ENCODE data around the gene SOX18. TPM values are rescaled to one million over a fixed set of nuclear protein-coding genes. Genes with fewer than 3 reads are reported as not detected.

Gene SOX18
- total and polyA plus RNA-seq, 10 donors = 7.3 to 63.1 (median 23.9) TPM

DNA sequence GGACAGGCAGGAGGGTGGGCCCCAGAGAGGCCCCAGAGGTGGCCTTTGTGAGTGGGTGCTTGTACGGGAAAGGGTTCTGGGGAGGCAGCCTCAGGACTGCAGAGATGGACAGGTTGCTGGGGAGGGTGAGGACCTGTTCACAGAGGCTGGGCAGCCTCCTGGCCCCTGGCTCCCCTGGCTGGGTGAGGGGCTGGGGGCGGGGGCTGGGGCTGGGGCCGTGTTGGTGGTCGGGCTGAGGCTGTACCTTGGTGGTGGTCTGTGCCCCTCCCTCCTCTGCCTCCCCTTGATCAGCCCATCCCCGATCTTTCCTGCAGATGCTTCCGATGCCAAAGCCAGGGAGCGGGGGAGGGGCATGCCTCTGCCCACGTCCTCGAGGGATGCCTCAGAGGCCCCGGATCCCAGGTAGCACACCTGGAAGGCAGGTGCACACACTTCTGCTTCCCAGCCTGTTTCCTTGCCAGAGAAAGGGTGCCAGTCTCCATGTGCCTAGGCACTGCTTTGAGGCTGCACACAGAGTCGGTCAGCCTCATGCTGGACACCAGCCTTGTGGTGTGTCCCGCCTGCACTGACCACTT is 18.4 kb upstream of the SOX18 start:
- no peaks in the 10 kb centered on the region for H3K9me3 ChIP-seq
- 60 to 100% (median 62%) methylated on average over 1 to 12 of the region's 12 CpGs for WGBS, 5 donors
- TF ChIP-seq POLR2A (IDR thresholded peaks at IDR 0.05) = no peak
- TF ChIP-seq, protein P1, sequence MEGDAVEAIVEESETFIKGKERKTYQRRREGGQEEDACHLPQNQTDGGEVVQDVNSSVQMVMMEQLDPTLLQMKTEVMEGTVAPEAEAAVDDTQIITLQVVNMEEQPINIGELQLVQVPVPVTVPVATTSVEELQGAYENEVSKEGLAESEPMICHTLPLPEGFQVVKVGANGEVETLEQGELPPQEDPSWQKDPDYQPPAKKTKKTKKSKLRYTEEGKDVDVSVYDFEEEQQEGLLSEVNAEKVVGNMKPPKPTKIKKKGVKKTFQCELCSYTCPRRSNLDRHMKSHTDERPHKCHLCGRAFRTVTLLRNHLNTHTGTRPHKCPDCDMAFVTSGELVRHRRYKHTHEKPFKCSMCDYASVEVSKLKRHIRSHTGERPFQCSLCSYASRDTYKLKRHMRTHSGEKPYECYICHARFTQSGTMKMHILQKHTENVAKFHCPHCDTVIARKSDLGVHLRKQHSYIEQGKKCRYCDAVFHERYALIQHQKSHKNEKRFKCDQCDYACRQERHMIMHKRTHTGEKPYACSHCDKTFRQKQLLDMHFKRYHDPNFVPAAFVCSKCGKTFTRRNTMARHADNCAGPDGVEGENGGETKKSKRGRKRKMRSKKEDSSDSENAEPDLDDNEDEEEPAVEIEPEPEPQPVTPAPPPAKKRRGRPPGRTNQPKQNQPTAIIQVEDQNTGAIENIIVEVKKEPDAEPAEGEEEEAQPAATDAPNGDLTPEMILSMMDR (IDR thresholded peaks at IDR 0.05 in 8 of 11, conservative IDR thresholded peaks at IDR 0.05 in 3 of 11) = no peak
- no peak for TF ChIP-seq POLR2AphosphoS5 (IDR thresholded peaks at IDR 0.05)
- H3K4me3 ChIP-seq = no peak overlapping the region
- H3K36me3 ChIP-seq = peaks cover 0 to 20% (median 13%) of the 10 kb centered on the region in 6 donors
- no peaks in the 10 kb centered on the region for H3K27me3 ChIP-seq (replicated peaks in 1 of 7)
- peak overlapping the region in 1 of 8 donors; percentile 39 for H3K27ac ChIP-seq
- peaks cover 28 to 97% (median 87%) of the 10 kb centered on the region in 6 donors for H3K4me1 ChIP-seq
- intact Hi-C loops (cut with DNase I; ENCODE audit: low total_unique reads) = no loop called here
- DNase-seq = no peak

DNA sequence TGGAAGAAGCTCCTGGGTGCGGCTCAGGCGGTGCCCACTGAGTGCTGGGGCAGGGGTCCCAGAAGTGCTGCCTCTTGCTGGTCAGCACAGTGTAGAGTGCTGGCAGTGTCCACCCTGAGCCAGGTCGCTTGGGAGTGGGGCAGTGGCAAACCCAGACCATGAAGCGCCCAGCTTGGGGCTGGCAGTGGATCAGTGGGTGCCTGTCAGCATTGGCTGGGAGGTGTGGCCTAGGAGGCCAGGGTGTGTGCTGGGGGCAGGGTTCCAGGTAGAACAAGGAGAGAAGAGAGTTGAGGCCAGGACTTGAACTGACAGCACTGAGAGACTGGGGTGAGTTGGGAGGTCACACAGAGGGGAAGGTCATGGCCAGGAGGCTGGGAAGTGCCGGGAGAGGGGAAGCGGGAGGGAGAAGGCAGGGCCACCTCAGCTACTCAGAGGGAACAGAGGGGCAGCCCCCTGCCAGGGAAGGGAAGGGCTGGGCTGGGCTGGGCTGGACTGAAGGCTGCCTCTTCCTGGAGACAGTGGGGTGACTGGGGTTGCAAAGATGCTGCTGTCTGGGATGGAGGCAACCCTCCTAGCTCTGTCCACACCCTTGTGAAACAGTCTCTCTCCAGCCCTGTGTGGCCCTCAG is 17.7 kb upstream of the SOX18 start:
- TF ChIP-seq, protein P1 (IDR thresholded peaks at IDR 0.05 in 8 of 11, conservative IDR thresholded peaks at IDR 0.05 in 3 of 11) = no peak
- TF ChIP-seq POLR2A (IDR thresholded peaks at IDR 0.05) (no peak), POLR2AphosphoS5 (IDR thresholded peaks at IDR 0.05) (no peak)
- no peaks in the 10 kb centered on the region for H3K9me3 ChIP-seq
- no peak overlapping the region for H3K4me3 ChIP-seq
- DNase-seq = no peak
- H3K36me3 ChIP-seq = peaks cover 0 to 13% (median 6%) of the 10 kb centered on the region in 6 donors
- intact Hi-C loops (cut with DNase I; ENCODE audit: low total_unique reads) = no loop called here
- peaks cover 28 to 97% (median 91%) of the 10 kb centered on the region in 6 donors for H3K4me1 ChIP-seq
- H3K27me3 ChIP-seq (replicated peaks in 1 of 7) = no peaks in the 10 kb centered on the region
- 75 to 87% (median 82%) methylated on average over 6 of the region's 6 CpGs for WGBS, 5 donors
- peak overlapping the region in 1 of 8 donors; percentile 81 for H3K27ac ChIP-seq

DNA sequence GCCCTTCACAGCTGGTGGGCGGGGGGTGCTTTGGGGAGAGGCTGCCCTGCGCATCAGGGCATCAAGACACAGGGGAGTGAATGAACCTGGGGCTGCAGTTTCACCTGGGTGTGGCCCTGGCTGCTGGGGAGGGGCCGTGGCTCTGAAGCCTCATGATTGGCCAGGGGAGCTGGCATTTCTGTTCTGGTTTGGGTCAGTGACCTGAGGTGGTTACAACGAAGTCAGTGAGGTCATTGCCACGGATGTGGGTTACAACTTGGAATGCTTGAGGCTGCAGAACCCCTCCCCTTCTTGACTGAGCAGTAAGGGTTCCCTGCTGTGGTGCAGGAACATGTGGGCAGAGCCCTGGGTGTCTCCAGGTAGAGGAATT is 16.5 kb upstream of the SOX18 start:
- Histone ChIP-seq H3K27me3 (replicated peaks in 1 of 7) (no peaks in the 10 kb centered on the region), H3K27ac (peak overlapping the region in 4 of 8 donors; percentile 7 to 81 (median 40)), H3K4me3 (no peak overlapping the region), H3K9me3 (no peaks in the 10 kb centered on the region), H3K4me1 (peaks cover 28 to 90% (median 84%) of the 10 kb centered on the region in 6 donors), H3K36me3 (peaks cover 0 to 4% (median 0%) of the 10 kb centered on the region in 6 donors)
- WGBS, 5 donors = 35 to 40% (median 37%) methylated on average over 5 of the region's 5 CpGs
- intact Hi-C loops (cut with DNase I; ENCODE audit: low total_unique reads) = no loop called here
- TF ChIP-seq POLR2A (IDR thresholded peaks at IDR 0.05) = no peak
- peak in 2 of 3 donors; percentile 30 to 58 for TF ChIP-seq POLR2AphosphoS5 (IDR thresholded peaks at IDR 0.05)
- TF ChIP-seq, protein P1 (IDR thresholded peaks at IDR 0.05 in 8 of 11, conservative IDR thresholded peaks at IDR 0.05 in 3 of 11) = no peak
- DNase-seq = no peak

All from spleen (tissue), 11 donors.